ENCODE data around the gene SHISA6.

The SHISA6 gene

GRCh38 chr17:11302401-11303186, 61.6 kb downstream of the SHISA6 start:
- H3K36me3 ChIP-seq (ENCODE audit: low read depth) = no peaks in the 10 kb centered on the region
- ATAC-seq (ENCODE audit: low read depth) = no peak
- no peak for TF ChIP-seq CTCF (IDR thresholded peaks at IDR 0.05; ENCODE audit: poor library complexity, severe bottlenecking)
- no peaks in the 10 kb centered on the region for H3K9me3 ChIP-seq (ENCODE audit: severe bottlenecking)
- no peaks in the 10 kb centered on the region for H3K27me3 ChIP-seq (ENCODE audit: insufficient read depth, poor library complexity, severe bottlenecking)
- DNase-seq (ENCODE audit: low spot score) = no peak
- no peaks in the 10 kb centered on the region for H3K4me1 ChIP-seq (ENCODE audit: insufficient read depth, poor library complexity, severe bottlenecking)
- H3K4me3 ChIP-seq (ENCODE audit: severe bottlenecking) = no peak overlapping the region
- no peak overlapping the region for H3K27ac ChIP-seq (ENCODE audit: poor library complexity, severe bottlenecking)

- no peaks in the 10 kb centered on the region for H3K27me3 ChIP-seq (ENCODE audit: insufficient read depth, poor library complexity, severe bottlenecking)
- DNase-seq (ENCODE audit: low spot score) (no peak), ATAC-seq (ENCODE audit: low read depth) (no peak)
- no peak overlapping the region for H3K4me3 ChIP-seq (ENCODE audit: severe bottlenecking)
- no peak for TF ChIP-seq CTCF (IDR thresholded peaks at IDR 0.05; ENCODE audit: poor library complexity, severe bottlenecking)
- H3K27ac ChIP-seq (ENCODE audit: poor library complexity, severe bottlenecking) = no peak overlapping the region
- no peaks in the 10 kb centered on the region for H3K36me3 ChIP-seq (ENCODE audit: low read depth)
- H3K4me1 ChIP-seq (ENCODE audit: insufficient read depth, poor library complexity, severe bottlenecking) = no peaks in the 10 kb centered on the region
- H3K9me3 ChIP-seq (ENCODE audit: severe bottlenecking) = no peaks in the 10 kb centered on the region
Measured at GRCh38 chr17:11303773-11304394, 62.9 kb downstream of the SHISA6 start.

GRCh38 chr17:11304568-11304967, 63.6 kb downstream of the SHISA6 start:
- no peak for DNase-seq (ENCODE audit: low spot score)
- Histone ChIP-seq H3K9me3 (ENCODE audit: severe bottlenecking) (no peaks in the 10 kb centered on the region), H3K36me3 (ENCODE audit: low read depth) (no peaks in the 10 kb centered on the region), H3K4me3 (ENCODE audit: severe bottlenecking) (no peak overlapping the region), H3K27ac (ENCODE audit: poor library complexity, severe bottlenecking) (no peak overlapping the region), H3K27me3 (ENCODE audit: insufficient read depth, poor library complexity, severe bottlenecking) (no peaks in the 10 kb centered on the region), H3K4me1 (ENCODE audit: insufficient read depth, poor library complexity, severe bottlenecking) (no peaks in the 10 kb centered on the region)
- no peak for TF ChIP-seq CTCF (IDR thresholded peaks at IDR 0.05; ENCODE audit: poor library complexity, severe bottlenecking)
- no peak for ATAC-seq (ENCODE audit: low read depth)

GRCh38 chr17:11305524-11305923, 64.5 kb downstream of the SHISA6 start:
- no peaks in the 10 kb centered on the region for H3K36me3 ChIP-seq (ENCODE audit: low read depth)
- H3K27me3 ChIP-seq (ENCODE audit: insufficient read depth, poor library complexity, severe bottlenecking) = no peaks in the 10 kb centered on the region
- no peaks in the 10 kb centered on the region for H3K4me1 ChIP-seq (ENCODE audit: insufficient read depth, poor library complexity, severe bottlenecking)
- DNase-seq (ENCODE audit: low spot score) = no peak
- TF ChIP-seq CTCF (IDR thresholded peaks at IDR 0.05; ENCODE audit: poor library complexity, severe bottlenecking) = no peak
- no peaks in the 10 kb centered on the region for H3K9me3 ChIP-seq (ENCODE audit: severe bottlenecking)
- ATAC-seq (ENCODE audit: low read depth) = no peak
- no peak overlapping the region for H3K27ac ChIP-seq (ENCODE audit: poor library complexity, severe bottlenecking)
- H3K4me3 ChIP-seq (ENCODE audit: severe bottlenecking) = no peak overlapping the region

GRCh38 chr17:11308531-11308930, 67.5 kb downstream of the SHISA6 start:
- Histone ChIP-seq H3K4me3 (ENCODE audit: severe bottlenecking) (no peak overlapping the region), H3K27me3 (ENCODE audit: insufficient read depth, poor library complexity, severe bottlenecking) (no peaks in the 10 kb centered on the region), H3K4me1 (ENCODE audit: insufficient read depth, poor library complexity, severe bottlenecking) (no peaks in the 10 kb centered on the region), H3K9me3 (ENCODE audit: severe bottlenecking) (no peaks in the 10 kb centered on the region), H3K36me3 (ENCODE audit: low read depth) (no peaks in the 10 kb centered on the region), H3K27ac (ENCODE audit: poor library complexity, severe bottlenecking) (no peak overlapping the region)
- TF ChIP-seq CTCF (IDR thresholded peaks at IDR 0.05; ENCODE audit: poor library complexity, severe bottlenecking) = no peak
- DNase-seq (ENCODE audit: low spot score) (no peak), ATAC-seq (ENCODE audit: low read depth) (no peak)
